ENCODE measurements around the gene CHGA. TPM values are rescaled to one million over a fixed set of nuclear protein-coding genes. Genes with fewer than 3 reads are reported as not detected.

CHGA gene
- total and polyA plus RNA-seq, 2 of the 8 experiments (the other 6 are each of a cell fraction or from before 2014, with no cell fraction given), result 17.5 to 28.2 TPM

DNA sequence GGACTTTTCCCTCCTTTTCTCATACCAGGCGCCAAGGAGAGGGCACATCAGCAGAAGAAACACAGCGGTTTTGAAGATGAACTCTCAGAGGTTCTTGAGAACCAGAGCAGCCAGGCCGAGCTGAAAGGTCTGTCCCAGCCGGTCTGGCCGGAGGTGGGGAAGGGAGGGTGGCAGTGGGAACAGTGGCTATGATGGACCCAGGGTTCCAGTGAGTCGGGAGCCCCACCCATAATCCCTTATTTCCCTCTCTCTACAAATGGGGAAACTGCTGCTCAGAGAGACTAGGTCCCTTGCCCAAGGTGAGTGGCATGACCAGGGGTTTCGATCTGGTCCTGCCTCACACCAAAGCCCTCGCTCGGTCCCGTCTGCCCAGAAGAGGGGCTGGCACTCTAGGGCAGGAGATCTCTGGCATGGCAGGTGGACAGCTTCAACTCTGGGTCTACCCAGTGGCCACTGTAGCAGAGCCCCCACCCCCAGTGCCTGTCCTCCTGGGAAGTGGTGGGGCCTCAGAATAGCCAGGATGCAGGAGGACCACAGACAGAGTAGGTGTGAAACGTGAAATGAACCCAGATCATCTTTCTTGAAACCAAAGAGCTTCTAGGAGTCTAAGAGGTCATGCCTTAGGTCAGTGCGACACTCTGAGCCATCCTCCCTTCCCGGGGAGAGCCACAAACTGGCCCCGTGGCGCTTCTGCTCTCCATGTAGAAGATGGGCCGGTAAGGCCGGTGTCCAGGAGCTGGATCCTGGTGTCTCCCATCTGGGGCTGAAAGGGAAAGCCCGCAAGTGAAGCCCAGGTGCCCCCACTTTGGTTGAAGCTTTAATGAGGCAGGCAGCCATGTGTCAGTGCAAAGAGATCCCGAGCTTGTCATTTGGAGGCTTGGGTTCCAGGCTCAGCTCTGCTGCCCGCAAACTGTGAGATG is 7.0 kb downstream of the CHGA start:
- POLR2A ChIA-PET (ENCODE audit: partially characterized antibody), result interaction anchor here (1.2 kb wide), 1 partner anchor 16 kb away, joined by 3 read pairs; no protein-coding TSS in a partner anchor
- H4K91ac ChIP-seq (replicated peaks; ENCODE audit: insufficient read length, low read length), result no peak overlapping the region
- no peak overlapping the region for H3K56ac ChIP-seq (replicated peaks; ENCODE audit: insufficient read length, low read depth, low read length)
- H2BK120ac ChIP-seq (replicated peaks; ENCODE audit: low read depth, low read length), result no peak overlapping the region
- no peak overlapping the region for H2BK20ac ChIP-seq (ENCODE audit: low read length)
- no peak overlapping the region for H3K18ac ChIP-seq (ENCODE audit: extremely low read depth, low read length)
- H3K4me1 ChIP-seq (replicated peaks in 1 of 4; ENCODE audit: control insufficient read depth in 3 of 4, insufficient read depth in 4 of 4, low read length in 3 of 4), result peaks cover 0 to 3% (median 0%) of the 10 kb centered on the region in 4 experiments; a peak in 2 of 7 replicates
- no peak overlapping the region for H3K4ac ChIP-seq (replicated peaks; ENCODE audit: insufficient read length, low read depth, low read length)
- no peak overlapping the region for H2AK5ac ChIP-seq (ENCODE audit: low read depth, low read length)
- H3K27ac ChIP-seq (ENCODE audit: low read depth, low read length), result no peak overlapping the region
- H2BK15ac ChIP-seq (ENCODE audit: low read length), result no peak overlapping the region
- no peak overlapping the region for H3K9ac ChIP-seq (replicated peaks in 1 of 4; ENCODE audit: extremely low read depth in 1 of 4, low read depth in 3 of 4, low read length in 3 of 4)
- H4K20me1 ChIP-seq (replicated peaks in 1 of 2; ENCODE audit: control insufficient read depth in 1 of 2, insufficient read depth in 2 of 2, low read length in 2 of 2), result peaks cover 0 to 5% of the 10 kb centered on the region in 2 experiments
- H2BK5ac ChIP-seq (ENCODE audit: low read depth, low read length), result no peak overlapping the region
- no peak overlapping the region for H2AFZ ChIP-seq (ENCODE audit: low read length)
- H4K8ac ChIP-seq (ENCODE audit: extremely low read depth, insufficient read depth, low read length), result no peak overlapping the region
- H3K79me1 ChIP-seq (ENCODE audit: low read depth, low read length), result no peaks in the 10 kb centered on the region
- DNase-seq (ENCODE audit: low read depth in 1 of 2, low spot score in 2 of 2) (no peak), FAIRE-seq (no peak)
- H3K4me2 ChIP-seq (ENCODE audit: insufficient read depth in 1 of 2, low read depth in 2 of 2, low read length in 2 of 2), result no peak overlapping the region
- H3K9me3 ChIP-seq (ENCODE audit: insufficient read depth in 2 of 2, low read depth in 1 of 2, low read length in 1 of 2), result no peaks in the 10 kb centered on the region
- no peaks in the 10 kb centered on the region for H3K79me2 ChIP-seq (ENCODE audit: control insufficient read depth in 1 of 2, insufficient read depth in 2 of 2, low read length in 2 of 2)
- no peak overlapping the region for H2BK12ac ChIP-seq (ENCODE audit: low read depth, low read length)
- 95% methylated on average over 20 of the region's 20 CpGs; no CpG with 5 or more reads in 1 of the 2 experiments for WGBS, 2 experiments (ENCODE audit: extremely low coverage in 1 of 2, insufficient coverage in 1 of 2, insufficient read length in 1 of 2, insufficient replicate concordance in 2 of 2, low coverage in 1 of 2, low lambda C conversion rate in 2 of 2, missing lambda C conversion rate in 1 of 2)
- H3K23me2 ChIP-seq (ENCODE audit: low read depth, low read length), result no peaks in the 10 kb centered on the region
- no peak overlapping the region for H3K4me3 ChIP-seq (ENCODE audit: extremely low read depth in 1 of 4, insufficient read depth in 2 of 4, low read depth in 3 of 4, low read length in 4 of 4)
- no peaks in the 10 kb centered on the region for H3K36me3 ChIP-seq (ENCODE audit: control insufficient read depth in 2 of 4, insufficient read depth in 4 of 4, low read length in 3 of 4)
- H3K23ac ChIP-seq (ENCODE audit: insufficient read length), result no peak overlapping the region
- H4K5ac ChIP-seq (ENCODE audit: insufficient read length, low read depth, low read length), result no peak overlapping the region
- CTCF ChIA-PET (ENCODE audit: partially characterized antibody), result interaction anchor here (0.9 to 2.6 kb wide), 9 partner anchors 13 to 726 kb away, joined by 3 to 12 read pairs (median 3); no protein-coding TSS in a partner anchor
- H3K27me3 ChIP-seq (replicated peaks in 1 of 4; ENCODE audit: control insufficient read depth in 3 of 4, extremely low read depth in 1 of 4, insufficient read depth in 3 of 4, low read length in 3 of 4), result peaks cover 0 to 1% (median 0%) of the 10 kb centered on the region in 4 experiments; a peak in 2 of 7 replicates
- no peak overlapping the region for H3K14ac ChIP-seq (ENCODE audit: insufficient read length)
- TF ChIP-seq RNF2 (IDR thresholded peaks at IDR 0.05; ENCODE audit: borderline replicate concordance, low read depth, low read length, missing control alignments, poor library complexity, severe bottlenecking) (no peak), HDAC6 (IDR thresholded peaks at IDR 0.05; ENCODE audit: low read depth, low read length) (no peak)

Data from H1 (cell line).